ENCODE measurements around the gene PCMT1. TPM values are rescaled to one million over a fixed set of nuclear protein-coding genes. Genes with fewer than 3 reads are reported as not detected.

PCMT1 gene
- total and polyA plus RNA-seq, 9 of the 15 experiments (the other 6 are each of a cell fraction or from before 2014, with no cell fraction given) = 217 to 541 (median 327) TPM

Other genes with a start within 250 kb of the PCMT1 start
Only the 7 nearest of the 10 such genes appear.
- 11.4 and 15.4 TPM in 2 replicates for gene GINM1, start 183.4 kb upstream of the PCMT1 start, total RNA-seq (2014; rRNA removed)
- gene GINM1, start 183.4 kb upstream of the PCMT1 start, total RNA-seq (2014; rRNA removed; fragmentation: Illumina TruSeq; extraction: Trizol) = 19.3 and 23.8 TPM in 2 replicates
- 16.2 and 16.5 TPM in 2 replicates for gene GINM1, start 183.4 kb upstream of the PCMT1 start, total RNA-seq (2015; rRNA removed; fragmentation: Illumina TruSeq; extraction: Trizol)
- gene GINM1, start 183.4 kb upstream of the PCMT1 start, total RNA-seq (2021) = 13.9 and 15.7 TPM in 2 replicates
- gene GINM1, start 183.4 kb upstream of the PCMT1 start, polyA plus RNA-seq (2011; rRNA removed) = 11.6 and 14.2 TPM in 2 replicates
- gene GINM1, start 183.4 kb upstream of the PCMT1 start, polyA plus RNA-seq (2014; fragmentation: Illumina TruSeq; extraction: Trizol) = 15.2 and 15.4 TPM in 2 replicates
- gene GINM1, start 183.4 kb upstream of the PCMT1 start, polyA plus RNA-seq (2014; fragmentation: Nextera tagmentation; extraction: Ambion mirVana) = 1 to 10 TPM; 5.0 to 6.1 TPM
- 12.9 and 13.0 TPM in 2 replicates for gene GINM1, start 183.4 kb upstream of the PCMT1 start, polyA plus RNA-seq (2014; rRNA removed)
- gene KATNA1, start 101.0 kb upstream of the PCMT1 start, total RNA-seq (2014; rRNA removed) = 41.1 and 45.0 TPM in 2 replicates
- gene KATNA1, start 101.0 kb upstream of the PCMT1 start, total RNA-seq (2014; rRNA removed; fragmentation: Illumina TruSeq; extraction: Trizol) = 53.5 and 63.0 TPM in 2 replicates
- gene KATNA1, start 101.0 kb upstream of the PCMT1 start, total RNA-seq (2015; rRNA removed; fragmentation: Illumina TruSeq; extraction: Trizol) = 40.6 and 44.5 TPM in 2 replicates
- gene KATNA1, start 101.0 kb upstream of the PCMT1 start, total RNA-seq (2021) = 33.9 and 34.6 TPM in 2 replicates
- 58.1 and 76.9 TPM in 2 replicates for gene KATNA1, start 101.0 kb upstream of the PCMT1 start, polyA plus RNA-seq (2011; rRNA removed)
- gene KATNA1, start 101.0 kb upstream of the PCMT1 start, polyA plus RNA-seq (2014; fragmentation: Illumina TruSeq; extraction: Trizol) = 55.0 and 56.7 TPM in 2 replicates
- 10 to 100 TPM; 22.5 to 33.3 TPM for gene KATNA1, start 101.0 kb upstream of the PCMT1 start, polyA plus RNA-seq (2014; fragmentation: Nextera tagmentation; extraction: Ambion mirVana)
- gene KATNA1, start 101.0 kb upstream of the PCMT1 start, polyA plus RNA-seq (2014; rRNA removed) = 41.8 and 47.5 TPM in 2 replicates
- gene LATS1, start 31.6 kb upstream of the PCMT1 start, total RNA-seq (2014; rRNA removed) = 14.0 and 22.5 TPM in 2 replicates
- gene LATS1, start 31.6 kb upstream of the PCMT1 start, total RNA-seq (2014; rRNA removed; fragmentation: Illumina TruSeq; extraction: Trizol) = 28.4 and 32.1 TPM in 2 replicates
- 26.5 and 26.6 TPM in 2 replicates for gene LATS1, start 31.6 kb upstream of the PCMT1 start, total RNA-seq (2015; rRNA removed; fragmentation: Illumina TruSeq; extraction: Trizol)
- 33.2 and 36.3 TPM in 2 replicates for gene LATS1, start 31.6 kb upstream of the PCMT1 start, total RNA-seq (2021)
- 18.4 and 24.0 TPM in 2 replicates for gene LATS1, start 31.6 kb upstream of the PCMT1 start, polyA plus RNA-seq (2011; rRNA removed)
- gene LATS1, start 31.6 kb upstream of the PCMT1 start, polyA plus RNA-seq (2014; fragmentation: Illumina TruSeq; extraction: Trizol) = 28.7 and 29.1 TPM in 2 replicates
- gene LATS1, start 31.6 kb upstream of the PCMT1 start, polyA plus RNA-seq (2014; fragmentation: Nextera tagmentation; extraction: Ambion mirVana) = 1 to 10 TPM; 5.0 to 5.6 TPM
- gene LATS1, start 31.6 kb upstream of the PCMT1 start, polyA plus RNA-seq (2014; rRNA removed) = 11.9 and 13.2 TPM in 2 replicates
- 44.7 and 50.5 TPM in 2 replicates for gene NUP43, start 3.2 kb upstream of the PCMT1 start, total RNA-seq (2014; rRNA removed)
- gene NUP43, start 3.2 kb upstream of the PCMT1 start, total RNA-seq (2014; rRNA removed; fragmentation: Illumina TruSeq; extraction: Trizol) = 112 and 127 TPM in 2 replicates
- 78.1 and 83.6 TPM in 2 replicates for gene NUP43, start 3.2 kb upstream of the PCMT1 start, total RNA-seq (2015; rRNA removed; fragmentation: Illumina TruSeq; extraction: Trizol)
- gene NUP43, start 3.2 kb upstream of the PCMT1 start, total RNA-seq (2021) = 101 and 103 TPM in 2 replicates
- gene NUP43, start 3.2 kb upstream of the PCMT1 start, polyA plus RNA-seq (2011; rRNA removed) = 112 and 136 TPM in 2 replicates
- 59.5 and 67.4 TPM in 2 replicates for gene NUP43, start 3.2 kb upstream of the PCMT1 start, polyA plus RNA-seq (2014; fragmentation: Illumina TruSeq; extraction: Trizol)
- 10 to 100 TPM; 28.9 to 39.7 TPM for gene NUP43, start 3.2 kb upstream of the PCMT1 start, polyA plus RNA-seq (2014; fragmentation: Nextera tagmentation; extraction: Ambion mirVana)
- 53.1 and 53.4 TPM in 2 replicates for gene NUP43, start 3.2 kb upstream of the PCMT1 start, polyA plus RNA-seq (2014; rRNA removed)
- 2.2 and 4.6 TPM in 2 replicates for gene LRP11, start 114.6 kb downstream of the PCMT1 start, total RNA-seq (2014; rRNA removed)
- gene LRP11, start 114.6 kb downstream of the PCMT1 start, total RNA-seq (2014; rRNA removed; fragmentation: Illumina TruSeq; extraction: Trizol) = 2.7 and 3.5 TPM in 2 replicates
- 2.4 and 2.6 TPM in 2 replicates for gene LRP11, start 114.6 kb downstream of the PCMT1 start, total RNA-seq (2015; rRNA removed; fragmentation: Illumina TruSeq; extraction: Trizol)
- 2.9 and 3.6 TPM in 2 replicates for gene LRP11, start 114.6 kb downstream of the PCMT1 start, total RNA-seq (2021)
- 2.6 and 8.2 TPM in 2 replicates for gene LRP11, start 114.6 kb downstream of the PCMT1 start, polyA plus RNA-seq (2011; rRNA removed)
- 1.8 and 3.4 TPM in 2 replicates for gene LRP11, start 114.6 kb downstream of the PCMT1 start, polyA plus RNA-seq (2014; fragmentation: Illumina TruSeq; extraction: Trizol)
- under 1 TPM; 0.51 to 0.94 TPM for gene LRP11, start 114.6 kb downstream of the PCMT1 start, polyA plus RNA-seq (2014; fragmentation: Nextera tagmentation; extraction: Ambion mirVana)
- gene LRP11, start 114.6 kb downstream of the PCMT1 start, polyA plus RNA-seq (2014; rRNA removed) = 2.0 and 2.1 TPM in 2 replicates
- not detected in 2 replicates for gene RAET1E, start 148.4 kb downstream of the PCMT1 start, total RNA-seq (2014; rRNA removed)
- gene RAET1E, start 148.4 kb downstream of the PCMT1 start, total RNA-seq (2014; rRNA removed; fragmentation: Illumina TruSeq; extraction: Trizol) = not detected in 2 replicates
- gene RAET1E, start 148.4 kb downstream of the PCMT1 start, total RNA-seq (2015; rRNA removed; fragmentation: Illumina TruSeq; extraction: Trizol) = not detected in 2 replicates
- gene RAET1E, start 148.4 kb downstream of the PCMT1 start, total RNA-seq (2021) = not detected in 2 replicates
- not detected in 2 replicates for gene RAET1E, start 148.4 kb downstream of the PCMT1 start, polyA plus RNA-seq (2011; rRNA removed)
- not detected in 2 replicates for gene RAET1E, start 148.4 kb downstream of the PCMT1 start, polyA plus RNA-seq (2014; fragmentation: Illumina TruSeq; extraction: Trizol)
- not detected for gene RAET1E, start 148.4 kb downstream of the PCMT1 start, polyA plus RNA-seq (2014; fragmentation: Nextera tagmentation; extraction: Ambion mirVana)
- gene RAET1E, start 148.4 kb downstream of the PCMT1 start, polyA plus RNA-seq (2014; rRNA removed) = not detected in 2 replicates
- not detected in 2 replicates for gene RAET1G, start 173.4 kb downstream of the PCMT1 start, total RNA-seq (2014; rRNA removed)
- not detected in 2 replicates for gene RAET1G, start 173.4 kb downstream of the PCMT1 start, total RNA-seq (2014; rRNA removed; fragmentation: Illumina TruSeq; extraction: Trizol)
- gene RAET1G, start 173.4 kb downstream of the PCMT1 start, total RNA-seq (2015; rRNA removed; fragmentation: Illumina TruSeq; extraction: Trizol) = not detected in 2 replicates
- not detected in 2 replicates for gene RAET1G, start 173.4 kb downstream of the PCMT1 start, total RNA-seq (2021)
- 0.11 TPM in 1 of 2 replicates, not detected in the other for gene RAET1G, start 173.4 kb downstream of the PCMT1 start, polyA plus RNA-seq (2011; rRNA removed)
- gene RAET1G, start 173.4 kb downstream of the PCMT1 start, polyA plus RNA-seq (2014; fragmentation: Illumina TruSeq; extraction: Trizol) = not detected in 2 replicates
- gene RAET1G, start 173.4 kb downstream of the PCMT1 start, polyA plus RNA-seq (2014; fragmentation: Nextera tagmentation; extraction: Ambion mirVana) = not detected
- gene RAET1G, start 173.4 kb downstream of the PCMT1 start, polyA plus RNA-seq (2014; rRNA removed) = not detected in 2 replicates